HG02870 (cell line): Measurements from ENCODE around the gene LNX1.
A peak's percentile ranks its signal among the peaks of the same experiment; 100 is the strongest.
"Not testable (repeated sequence)": the region's sequence is repeated elsewhere in the genome, so short reads cannot be mapped to it uniquely, and the experiment has no call there.

Experiments used
- ATAC-seq: cut with Tn5 transposase; IDR thresholded peaks from one replicate; pipeline ENCODE4 v1.9.1; 2021; ENCODE audit warnings: mild to moderate bottlenecking, moderate library complexity; ENCODE audit not compliant: unreplicated experiment

LNX1 gene

GRCh38 chr4:53476232-53477037 is 114.9 kb downstream of the LNX1 start:
- no peak for ATAC-seq

- ATAC-seq = not testable (repeated sequence)
Measured at GRCh38 chr4:53466576-53466975, 124.7 kb downstream of the LNX1 start.

DNA sequence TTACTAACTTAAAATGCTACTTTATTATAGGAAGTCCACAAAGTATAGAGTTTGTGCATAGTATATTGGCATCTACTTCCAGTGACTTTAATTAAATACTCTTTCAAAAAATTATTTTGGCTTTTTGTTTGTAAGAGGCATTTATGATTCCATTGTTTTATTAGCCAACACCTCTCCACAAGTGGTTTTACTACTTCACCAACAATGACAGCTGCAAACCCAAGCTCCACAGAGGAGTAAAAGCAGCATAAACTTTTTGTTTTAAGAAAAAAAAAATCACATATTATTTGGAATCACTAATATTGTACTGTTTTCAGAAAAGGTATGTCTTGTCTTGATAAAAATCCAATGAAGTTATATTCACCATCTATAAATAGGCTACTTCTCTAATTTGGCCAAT is 125.4 kb downstream of the LNX1 start:
- no peak for ATAC-seq

DNA sequence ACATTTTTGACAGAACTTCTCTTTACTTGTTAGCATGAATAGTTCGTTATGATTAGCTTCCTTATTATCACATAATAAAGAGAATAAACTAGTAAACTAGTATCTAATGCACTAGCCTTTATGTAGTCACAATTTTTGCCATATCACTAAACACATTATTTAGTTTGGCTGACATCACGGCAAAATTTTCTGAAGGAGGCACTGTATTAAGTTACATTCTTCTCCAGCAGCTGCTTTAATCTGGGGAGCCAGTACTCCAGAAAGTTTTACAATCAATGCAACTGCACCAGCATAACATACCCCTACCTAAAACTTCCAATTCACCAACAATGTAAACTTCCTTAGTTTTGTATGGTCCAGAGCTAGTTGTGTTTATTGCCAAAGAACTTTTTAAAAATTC is 126.0 kb downstream of the LNX1 start:
- no peak for ATAC-seq

DNA sequence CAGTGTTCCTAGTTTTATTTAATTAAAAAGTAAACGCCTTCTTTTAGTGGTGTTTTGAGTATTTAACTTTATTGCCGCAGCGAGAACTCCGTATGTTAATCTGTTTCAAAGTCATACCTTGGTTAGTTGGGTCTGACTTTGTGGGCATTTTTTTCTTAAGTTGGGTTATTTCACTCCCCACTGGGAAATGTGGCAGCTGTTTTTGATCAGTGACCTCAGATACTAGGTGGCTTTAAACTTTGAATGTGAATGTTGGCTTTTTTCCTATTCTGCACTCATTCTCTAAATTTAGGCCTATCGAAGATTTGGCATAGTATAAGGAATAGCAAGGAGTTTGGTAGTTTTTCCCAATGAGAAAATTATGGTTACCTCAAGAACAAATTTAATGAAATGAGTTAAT is 127.9 kb downstream of the LNX1 start:
- no peak for ATAC-seq

- ATAC-seq = no peak
Measured at GRCh38 chr4:53461244-53461643, 130.0 kb downstream of the LNX1 start.

DNA sequence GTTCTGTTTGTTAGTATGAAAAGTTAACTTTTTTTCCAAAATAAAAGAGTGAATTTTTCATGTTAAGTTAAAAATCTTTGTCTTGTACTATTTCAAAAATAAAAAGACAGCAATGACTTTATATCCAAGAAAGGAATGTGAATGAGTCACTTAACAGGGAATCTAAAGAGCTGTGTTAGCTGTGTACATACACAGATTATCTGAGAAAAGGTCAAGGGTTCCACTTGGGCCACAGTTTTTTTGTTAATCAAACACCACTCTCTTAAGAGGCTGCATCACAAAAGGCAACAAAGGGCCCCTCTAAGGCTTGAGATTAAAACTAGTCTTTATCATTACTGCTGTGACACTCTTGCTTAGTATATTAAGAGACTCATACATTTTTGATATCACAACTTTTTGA is 131.7 kb downstream of the LNX1 start:
- no peak for ATAC-seq

GRCh38 chr4:53456178-53456577 is 135.1 kb downstream of the LNX1 start:
- no peak for ATAC-seq

- ATAC-seq = no peak
Measured at GRCh38 chr4:53455766-53456165, 135.5 kb downstream of the LNX1 start.

DNA sequence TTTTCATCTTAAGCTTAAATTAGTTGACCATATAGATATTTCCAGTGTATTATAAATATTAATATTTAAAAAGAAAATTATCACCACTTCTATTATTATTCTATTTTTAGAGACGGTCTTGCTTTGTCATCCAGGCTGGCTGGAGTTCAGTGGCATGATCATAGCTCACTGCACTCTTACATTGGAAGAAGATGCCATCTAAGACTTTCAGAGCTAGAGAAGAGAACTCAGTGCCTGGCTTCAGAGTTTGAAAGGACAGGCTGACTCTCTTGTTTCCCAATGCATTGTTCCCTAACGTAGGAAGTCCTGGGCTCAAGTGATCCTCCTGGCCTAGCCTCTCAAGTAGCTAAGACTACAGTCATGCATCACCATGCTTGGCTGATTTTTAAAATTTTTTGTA is 137.9 kb downstream of the LNX1 start:
- no peak for ATAC-seq

GRCh38 chr4:53450773-53451172 is 140.5 kb downstream of the LNX1 start:
- ATAC-seq = no peak

DNA sequence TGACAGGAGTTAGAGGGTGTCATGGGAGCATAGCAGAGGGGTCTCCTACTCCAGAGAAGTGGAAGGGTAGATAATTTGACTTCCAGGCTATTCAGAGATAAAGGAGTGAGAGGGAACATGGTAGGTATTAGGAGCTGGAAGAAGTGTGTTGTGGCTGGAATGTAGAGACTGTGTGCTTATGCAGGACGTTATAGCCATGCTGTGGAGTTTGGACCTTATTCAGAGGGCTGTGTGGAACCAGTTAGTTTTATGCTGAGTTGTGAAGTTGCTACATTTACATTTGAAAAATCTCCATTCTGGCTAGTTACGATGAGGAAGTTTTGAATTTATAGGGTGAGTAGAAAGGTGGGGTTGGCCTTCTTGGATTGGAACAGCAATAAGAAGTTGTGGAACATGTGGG is 146.3 kb downstream of the LNX1 start:
- ATAC-seq = no peak

DNA sequence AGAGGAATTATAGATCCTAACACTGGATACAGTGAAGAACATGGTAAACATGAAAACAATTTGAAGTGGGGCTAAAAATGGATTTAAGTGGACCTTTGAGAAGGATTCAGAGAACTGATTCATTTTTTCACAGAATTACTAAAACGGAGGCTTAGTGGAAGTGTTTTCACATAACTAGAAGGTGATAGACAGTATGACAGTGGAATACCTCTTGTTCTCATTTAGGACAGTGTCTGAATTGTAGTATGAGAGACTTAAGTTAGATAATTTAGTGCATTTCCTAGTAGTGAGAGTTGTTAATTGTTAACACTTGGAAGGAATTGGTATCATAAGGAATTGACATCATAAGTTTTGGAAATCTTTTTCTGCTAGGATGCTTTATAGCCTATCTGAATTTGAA is 149.7 kb downstream of the LNX1 start:
- no peak for ATAC-seq

- ATAC-seq = no peak
Measured at GRCh38 chr4:53436251-53436650, 155.0 kb downstream of the LNX1 start.

DNA sequence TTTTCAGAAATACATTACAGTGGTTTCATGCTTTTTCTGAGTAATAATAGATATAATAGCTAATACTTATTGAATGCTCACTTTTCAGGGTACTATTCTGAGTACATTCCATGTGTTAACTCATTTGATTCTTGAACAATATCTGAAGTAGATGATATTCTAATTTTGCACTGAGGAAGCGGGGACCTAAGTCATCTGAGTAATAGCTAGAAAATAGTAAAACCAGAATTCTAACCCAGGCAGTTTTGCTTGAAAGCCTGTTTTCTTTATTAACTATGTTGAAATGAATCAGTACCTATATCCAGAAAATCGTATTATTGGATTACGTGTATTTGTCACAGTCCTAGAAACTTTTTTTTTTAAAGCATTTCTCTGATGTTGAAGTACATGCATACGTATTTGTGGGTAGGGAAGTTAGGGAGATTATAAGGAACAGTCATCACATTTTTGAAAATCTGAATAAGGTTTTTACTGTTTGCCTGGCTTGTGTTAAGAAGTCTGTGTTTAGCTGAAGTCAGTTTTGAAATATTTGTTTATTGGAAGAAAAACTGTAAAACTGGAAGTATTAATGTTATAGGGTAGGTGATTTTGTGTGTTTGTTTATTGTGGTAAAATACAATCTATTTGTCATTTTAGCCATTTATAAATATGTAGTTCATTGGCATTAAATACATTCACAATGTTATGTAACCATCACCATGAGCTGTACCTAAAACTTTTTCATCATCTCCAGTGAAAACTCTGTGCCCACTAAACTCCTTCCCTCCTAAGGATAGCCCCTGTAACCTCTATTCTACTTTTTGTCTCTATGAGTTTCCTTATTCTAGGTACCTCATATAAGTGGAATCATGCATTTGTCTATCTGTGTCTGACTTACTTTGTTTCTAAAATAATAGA is 158.5 kb downstream of the LNX1 start:
- ATAC-seq = peak; percentile 96

DNA sequence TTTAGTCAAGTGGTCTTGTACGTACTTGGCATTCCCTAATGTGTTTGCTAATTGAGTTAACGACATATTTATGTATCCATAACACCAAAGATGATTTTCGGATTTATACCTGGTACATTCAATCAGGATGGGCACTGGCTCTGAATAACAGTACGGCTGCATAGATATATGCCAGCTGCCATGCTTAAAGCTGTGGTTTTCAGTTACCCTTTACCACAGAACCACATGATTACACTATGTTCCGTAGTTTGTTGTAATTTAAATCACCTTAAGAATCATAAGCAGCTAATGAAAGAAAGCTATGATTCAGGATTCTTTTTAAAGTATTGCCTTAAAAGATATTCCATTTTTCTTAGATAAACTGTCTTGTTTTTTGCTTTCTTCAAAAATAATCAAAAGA is 160.2 kb downstream of the LNX1 start:
- no peak for ATAC-seq

DNA sequence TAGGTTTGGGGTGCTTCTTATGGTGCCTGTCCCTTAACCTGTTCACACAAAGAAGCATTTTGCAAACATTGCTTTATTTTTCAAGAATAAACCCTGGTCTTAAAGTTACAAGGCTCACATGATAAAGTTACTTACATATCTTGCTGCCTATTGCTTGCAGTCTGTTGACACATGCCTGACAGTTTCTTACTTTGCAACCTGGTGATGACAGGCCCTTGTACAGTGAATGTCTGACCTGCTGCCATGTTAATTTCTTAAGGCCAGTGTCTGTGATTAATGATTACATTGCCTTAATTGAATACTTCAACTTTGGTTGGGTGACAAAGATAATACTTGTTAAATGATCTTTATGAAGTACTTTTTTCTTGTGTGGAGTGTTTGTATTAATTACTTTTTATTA is 163.9 kb downstream of the LNX1 start:
- ATAC-seq = no peak

GRCh38 chr4:53424280-53424679 is 167.0 kb downstream of the LNX1 start:
- ATAC-seq = no peak

GRCh38 chr4:53422367-53422766 is 168.9 kb downstream of the LNX1 start:
- ATAC-seq = no peak

- no peak for ATAC-seq
Measured at GRCh38 chr4:53421791-53422190, 169.5 kb downstream of the LNX1 start.

- no peak for ATAC-seq
Measured at GRCh38 chr4:53419208-53419607, 172.1 kb downstream of the LNX1 start.

DNA sequence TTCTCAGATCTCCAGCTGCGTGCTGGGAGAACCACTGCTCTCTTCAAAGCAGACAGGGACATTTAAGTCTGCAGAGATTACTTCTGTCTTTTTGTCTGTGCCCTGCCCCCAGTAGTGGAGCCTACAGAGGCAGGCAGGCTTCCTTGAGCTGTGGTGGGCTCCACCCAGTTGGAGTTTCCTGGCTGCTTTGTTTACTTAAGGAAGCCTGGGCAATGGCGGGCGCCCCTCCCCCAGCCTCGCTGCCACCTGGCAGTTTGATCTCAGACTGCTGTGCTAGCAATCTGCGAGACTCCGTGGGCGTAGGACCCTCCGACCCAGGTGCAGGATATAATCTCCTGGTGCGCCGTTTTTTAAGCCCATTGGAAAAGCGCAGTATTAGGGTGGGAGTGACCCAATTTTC is 181.8 kb downstream of the LNX1 start:
- ATAC-seq = not testable (repeated sequence)
